Endodermal cell (in vitro differentiated cells): ENCODE data around the gene KIF26B. TPM values are rescaled to one million over a fixed set of nuclear protein-coding genes. Genes with fewer than 3 reads are reported as not detected.

Experiments
- DNase-seq: peaks from one replicate; pipeline ENCODE4 v3.0.0-alpha.2; 2017
- H3K27ac ChIP-seq: 2 replicates; pipeline ENCODE4 v1.5.1; 2013; ENCODE audit warnings: mild to moderate bottlenecking, low read depth, low read length, moderate library complexity
- H3K27me3 ChIP-seq: 2 replicates; pipeline ENCODE4 v1.6.1; 2013; ENCODE audit warnings: mild to moderate bottlenecking, low read length, moderate library complexity; ENCODE audit not compliant: insufficient read depth, control insufficient read depth, poor library complexity, severe bottlenecking
- H3K36me3 ChIP-seq: 2 replicates; pipeline ENCODE4 v1.7.0; 2013; ENCODE audit warnings: mild to moderate bottlenecking, low read length, moderate library complexity; ENCODE audit not compliant: control insufficient read depth, insufficient read depth
- H3K4me1 ChIP-seq: one replicate; pipeline ENCODE4 v1.7.0; 2013; ENCODE audit warnings: low read length; ENCODE audit not compliant: control insufficient read depth, insufficient read depth
- H3K4me3 ChIP-seq: 2 replicates; pipeline ENCODE4 v1.5.1; 2013; ENCODE audit warnings: mild to moderate bottlenecking, low read length, moderate library complexity
- H3K9ac ChIP-seq: 2 replicates; pipeline ENCODE4 v1.6.1; 2013; ENCODE audit warnings: mild to moderate bottlenecking, low read length, moderate library complexity; ENCODE audit not compliant: poor library complexity, severe bottlenecking; ENCODE audit errors: extremely low read depth
- H3K9me3 ChIP-seq: 2 replicates; pipeline ENCODE4 v1.6.1; 2013; ENCODE audit warnings: mild to moderate bottlenecking, low read length, moderate library complexity; ENCODE audit not compliant: control insufficient read depth
- H3K27ac Mint-ChIP-seq: 2 replicates; pipeline ENCODE4 v1.8.0; 2020; ENCODE audit warnings: mixed read lengths
- H3K27me3 Mint-ChIP-seq: 2 replicates; pipeline ENCODE4 v1.8.0; 2021; ENCODE audit warnings: mild to moderate bottlenecking, mixed read lengths; ENCODE audit not compliant: insufficient read depth
- H3K36me3 Mint-ChIP-seq: 2 replicates; pipeline ENCODE4 v1.8.0; 2020; ENCODE audit warnings: low read depth, mixed read lengths
- H3K4me1 Mint-ChIP-seq: 2 replicates; pipeline ENCODE4 v1.8.0; 2020; ENCODE audit warnings: mixed read lengths
- H3K4me3 Mint-ChIP-seq: 2 replicates; pipeline ENCODE4 v1.8.0; 2020; ENCODE audit warnings: mild to moderate bottlenecking, moderate library complexity, mixed read lengths
- H3K9me3 Mint-ChIP-seq: 2 replicates; pipeline ENCODE4 v1.8.0; 2020; ENCODE audit warnings: mild to moderate bottlenecking, mixed read lengths
- CTCF ChIP-seq: fragments of 200-600 bp; sonication (generic); conservative IDR thresholded peaks from 2 replicates; pipeline ENCODE4 v1.5.0; 2021; ENCODE audit warnings: antibody characterized with exemption, mild to moderate bottlenecking
- WGBS, 2 experiments: methylation state at CpG; one replicate each; pipeline versions ENCODE4 v1.1.5 to v1.1.7; 2013; ENCODE audit warnings: missing lambda C conversion rate in 2 of 2, mixed read lengths in 1 of 2; ENCODE audit not compliant: insufficient coverage in 1 of 2, insufficient read length in 1 of 2; 5-methylcytosine and 5-hydroxymethylcytosine counted together
- total RNA-seq, 2 donors: library from RNA; stranded (reverse); fragmentation: NEBNext Ultra II Directional in 1 of 2; extraction: Animal tissue kit (Norgen Biotek cat#: 25700) in 1 of 2; gene quantifications; 2 replicates in 1 of 2; 3 replicates in 1 of 2; pipeline ENCODE4 v1.2.1, GENCODE V29; 2021

KIF26B gene
- total RNA-seq, 2 donors from 2014 or later, result 12.3 to 21.0 TPM

- Mint-ChIP-seq H3K27me3 (peaks cover 24% of the 10 kb centered on the region), H3K27ac (no peak overlapping the region), H3K36me3 (peaks cover 51% of the 10 kb centered on the region), H3K4me3 (no peak overlapping the region), H3K4me1 (peaks cover 15% of the 10 kb centered on the region), H3K9me3 (peaks cover 26% of the 10 kb centered on the region)
- H3K27ac ChIP-seq, result no peak overlapping the region
- H3K27me3 ChIP-seq, result no peaks in the 10 kb centered on the region
- WGBS, 2 experiments, result 68 to 69% methylated on average over 17 to 19 of the region's 19 CpGs
- peak; percentile 88 for DNase-seq
- H3K36me3 ChIP-seq, result peaks cover 17% of the 10 kb centered on the region
- H3K4me3 ChIP-seq, result no peak overlapping the region
- H3K4me1 ChIP-seq, result peaks cover 3% of the 10 kb centered on the region
- H3K9me3 ChIP-seq, result peaks cover 20% of the 10 kb centered on the region
- no peak for TF ChIP-seq CTCF
- no peak overlapping the region for H3K9ac ChIP-seq
These were observed 494.2 kb downstream of the KIF26B start for GRCh38 chr1:245648749-245649522.

GRCh38 chr1:245649666-245650065 is 494.9 kb downstream of the KIF26B start:
- no peak overlapping the region for H3K27ac ChIP-seq
- no peak overlapping the region for H3K4me3 ChIP-seq
- Mint-ChIP-seq H3K4me1 (peaks cover 22% of the 10 kb centered on the region), H3K27ac (no peak overlapping the region), H3K4me3 (no peak overlapping the region), H3K36me3 (peaks cover 48% of the 10 kb centered on the region), H3K9me3 (peaks cover 22% of the 10 kb centered on the region), H3K27me3 (peaks cover 24% of the 10 kb centered on the region)
- H3K9me3 ChIP-seq, result peaks cover 17% of the 10 kb centered on the region
- 91 to 93% methylated on average over 5 of the region's 5 CpGs for WGBS, 2 experiments
- TF ChIP-seq CTCF, result no peak
- H3K9ac ChIP-seq, result no peak overlapping the region
- no peaks in the 10 kb centered on the region for H3K27me3 ChIP-seq
- no peak for DNase-seq
- peaks cover 17% of the 10 kb centered on the region for H3K36me3 ChIP-seq
- peaks cover 3% of the 10 kb centered on the region for H3K4me1 ChIP-seq

GRCh38 chr1:245650441-245650960 is 495.7 kb downstream of the KIF26B start:
- Mint-ChIP-seq H3K4me3 (no peak overlapping the region), H3K4me1 (peaks cover 31% of the 10 kb centered on the region), H3K9me3 (peaks cover 22% of the 10 kb centered on the region), H3K27ac (no peak overlapping the region), H3K27me3 (peaks cover 23% of the 10 kb centered on the region), H3K36me3 (peaks cover 43% of the 10 kb centered on the region)
- no peak overlapping the region for H3K27ac ChIP-seq
- no peak overlapping the region for H3K9ac ChIP-seq
- DNase-seq, result peak; percentile 29
- no peak for TF ChIP-seq CTCF
- peaks cover 17% of the 10 kb centered on the region for H3K9me3 ChIP-seq
- WGBS, 2 experiments, result 95 to 100% methylated on average over 6 to 7 of the region's 7 CpGs
- peaks cover 17% of the 10 kb centered on the region for H3K36me3 ChIP-seq
- H3K4me1 ChIP-seq, result peaks cover 8% of the 10 kb centered on the region
- no peak overlapping the region for H3K4me3 ChIP-seq
- no peaks in the 10 kb centered on the region for H3K27me3 ChIP-seq
